Astrocyte (in vitro differentiated cells and primary cell): ENCODE results near the gene SFTPB. TPM values are rescaled to one million over a fixed set of nuclear protein-coding genes. Genes with fewer than 3 reads are reported as not detected.
"Not testable (repeated sequence)": the region's sequence is repeated elsewhere in the genome, so short reads cannot be mapped to it uniquely, and the experiment has no call there.

Source experiments
- DNase-seq: peaks from one replicate; pipeline ENCODE4 v3.0.0-alpha.2; 2010; ENCODE audit warnings: low read depth
- FAIRE-seq: peaks from 2 replicates; lab custom pipeline; 2011; peaks lifted over from hg19 to GRCh38; lab: Jason Lieb, UNC
- H2AFZ ChIP-seq: 2 replicates; pipeline ENCODE4 v1.6.0; 2012; ENCODE audit warnings: low read depth, low read length, inconsistent platforms
- H3K27ac ChIP-seq: 2 replicates; pipeline ENCODE4 v1.5.1; 2011; ENCODE audit warnings: low read depth, low read length, inconsistent platforms
- H3K27me3 ChIP-seq: 2 replicates; pipeline ENCODE4 v1.6.0; 2011; ENCODE audit warnings: low read length, inconsistent platforms; ENCODE audit not compliant: insufficient read depth
- H3K36me3 ChIP-seq: 2 replicates; pipeline ENCODE4 v1.5.1; 2011; ENCODE audit warnings: low read length, inconsistent platforms; ENCODE audit not compliant: insufficient read depth
- H3K4me1 ChIP-seq: 2 replicates; pipeline ENCODE4 v1.5.1; 2011; ENCODE audit warnings: low read length, inconsistent platforms; ENCODE audit not compliant: insufficient read depth
- H3K4me2 ChIP-seq: 2 replicates; pipeline ENCODE4 v1.6.0; 2012; ENCODE audit warnings: low read length, inconsistent platforms
- H3K4me3 ChIP-seq: 2 replicates; pipeline ENCODE4 v1.5.1; 2011; ENCODE audit warnings: low read depth, mild to moderate bottlenecking, low read length, inconsistent platforms; ENCODE audit not compliant: insufficient read depth
- H3K79me2 ChIP-seq: 2 replicates; pipeline ENCODE4 v1.6.0; 2012; ENCODE audit warnings: mild to moderate bottlenecking, low read length, inconsistent platforms; ENCODE audit not compliant: insufficient read depth
- H3K9ac ChIP-seq: 2 replicates; pipeline ENCODE4 v1.6.0; 2012; ENCODE audit warnings: mild to moderate bottlenecking, low read length, inconsistent platforms
- H3K9me3 ChIP-seq: 2 replicates; pipeline ENCODE4 v1.5.1; 2012; ENCODE audit warnings: low read depth, mild to moderate bottlenecking, low read length, inconsistent platforms; ENCODE audit not compliant: insufficient read depth
- H4K20me1 ChIP-seq: 2 replicates; pipeline ENCODE4 v1.6.0; 2012; ENCODE audit warnings: low read length, inconsistent platforms; ENCODE audit not compliant: insufficient read depth
- H3K27ac Mint-ChIP-seq: one replicate; pipeline ENCODE4 v1.8.0; 2021; ENCODE audit warnings: mild to moderate bottlenecking, mixed read lengths; ENCODE audit not compliant: unreplicated experiment
- H3K27me3 Mint-ChIP-seq: one replicate; pipeline ENCODE4 v1.8.0; 2021; ENCODE audit warnings: low read depth, mixed read lengths; ENCODE audit not compliant: unreplicated experiment
- H3K36me3 Mint-ChIP-seq: one replicate; pipeline ENCODE4 v1.8.0; 2021; ENCODE audit warnings: low read depth, mixed read lengths; ENCODE audit not compliant: unreplicated experiment
- H3K4me1 Mint-ChIP-seq: one replicate; pipeline ENCODE4 v1.8.0; 2021; ENCODE audit warnings: low read depth, mixed read lengths; ENCODE audit not compliant: unreplicated experiment
- H3K4me3 Mint-ChIP-seq: one replicate; pipeline ENCODE4 v1.8.0; 2021; ENCODE audit warnings: mild to moderate bottlenecking, moderate library complexity, mixed read lengths; ENCODE audit not compliant: unreplicated experiment
- H3K9me3 Mint-ChIP-seq: one replicate; pipeline ENCODE4 v1.8.0; 2021; ENCODE audit warnings: mild to moderate bottlenecking, mixed read lengths; ENCODE audit not compliant: unreplicated experiment
- CTCF ChIP-seq: IDR thresholded peaks from 2 replicates; pipeline ENCODE4 v1.5.1; 2011; ENCODE audit warnings: low read depth, mild to moderate bottlenecking, inconsistent platforms, low read length, moderate library complexity; ENCODE audit not compliant: insufficient read depth
- EZH2 ChIP-seq: IDR thresholded peaks from 2 replicates; pipeline ENCODE4 v1.6.1; 2012; ENCODE audit warnings: mild to moderate bottlenecking, low read length, inconsistent platforms; ENCODE audit not compliant: insufficient read depth
- total RNA-seq: library from RNA; stranded (reverse); gene quantifications from 2 replicates; pipeline ENCODE4 v1.2.1, GENCODE V29; 2021

SFTPB gene
- total RNA-seq, 1 donor from 2014 or later: not detected

- Histone ChIP-seq H3K79me2 (no peaks in the 10 kb centered on the region), H3K27me3 (peaks cover 5% of the 10 kb centered on the region), H3K4me1 (peaks cover 3% of the 10 kb centered on the region), H3K27ac (no peak overlapping the region), H3K4me2 (no peak overlapping the region), H3K9me3 (no peaks in the 10 kb centered on the region), H3K36me3 (no peaks in the 10 kb centered on the region), H2AFZ (no peak overlapping the region), H3K9ac (no peak overlapping the region), H3K4me3 (no peak overlapping the region), H4K20me1 (no peaks in the 10 kb centered on the region)
- H3K36me3 Mint-ChIP-seq: no peaks in the 10 kb centered on the region
- no peaks in the 10 kb centered on the region for H3K4me1 Mint-ChIP-seq
- H3K9me3 Mint-ChIP-seq: peaks cover 4% of the 10 kb centered on the region
- H3K27ac Mint-ChIP-seq: no peak overlapping the region
- FAIRE-seq (no peak), DNase-seq (no peak)
- no peak overlapping the region for H3K4me3 Mint-ChIP-seq
- TF ChIP-seq CTCF: no peak
- TF ChIP-seq EZH2: no peak
- H3K27me3 Mint-ChIP-seq: peaks cover 26% of the 10 kb centered on the region
Measured at GRCh38 chr2:85674417-85674816, 6.4 kb upstream of the SFTPB start.

GRCh38 chr2:85673716-85674375 is 5.8 kb upstream of the SFTPB start:
- no peaks in the 10 kb centered on the region for H3K36me3 ChIP-seq
- no peaks in the 10 kb centered on the region for H3K4me1 Mint-ChIP-seq
- DNase-seq: no peak
- H3K27ac Mint-ChIP-seq: no peak overlapping the region
- no peak overlapping the region for H3K4me3 Mint-ChIP-seq
- peaks cover 5% of the 10 kb centered on the region for H3K27me3 ChIP-seq
- no peaks in the 10 kb centered on the region for H3K79me2 ChIP-seq
- TF ChIP-seq CTCF: no peak
- no peak for TF ChIP-seq EZH2
- H2AFZ ChIP-seq: no peak overlapping the region
- H3K9me3 Mint-ChIP-seq: peaks cover 4% of the 10 kb centered on the region
- H3K4me3 ChIP-seq: no peak overlapping the region
- H3K36me3 Mint-ChIP-seq: no peaks in the 10 kb centered on the region
- FAIRE-seq: no peak
- no peak overlapping the region for H3K9ac ChIP-seq
- no peaks in the 10 kb centered on the region for H4K20me1 ChIP-seq
- no peak overlapping the region for H3K27ac ChIP-seq
- H3K4me1 ChIP-seq: peaks cover under 1% of the 10 kb centered on the region
- peaks cover 28% of the 10 kb centered on the region for H3K27me3 Mint-ChIP-seq
- no peaks in the 10 kb centered on the region for H3K9me3 ChIP-seq
- H3K4me2 ChIP-seq: no peak overlapping the region

GRCh38 chr2:85672456-85672855 is 4.5 kb upstream of the SFTPB start:
- Histone ChIP-seq H3K9ac (no peak overlapping the region), H3K4me3 (no peak overlapping the region), H3K27me3 (peaks cover 5% of the 10 kb centered on the region), H3K4me2 (no peak overlapping the region), H3K27ac (no peak overlapping the region), H3K79me2 (no peaks in the 10 kb centered on the region), H3K36me3 (no peaks in the 10 kb centered on the region), H4K20me1 (no peaks in the 10 kb centered on the region), H3K4me1 (peaks cover 3% of the 10 kb centered on the region), H2AFZ (no peak overlapping the region), H3K9me3 (no peaks in the 10 kb centered on the region)
- no peaks in the 10 kb centered on the region for H3K36me3 Mint-ChIP-seq
- H3K9me3 Mint-ChIP-seq: peaks cover 4% of the 10 kb centered on the region
- H3K27me3 Mint-ChIP-seq: peaks cover 29% of the 10 kb centered on the region
- H3K4me3 Mint-ChIP-seq: no peak overlapping the region
- H3K27ac Mint-ChIP-seq: peak overlapping the region; percentile 13
- no peaks in the 10 kb centered on the region for H3K4me1 Mint-ChIP-seq
- TF ChIP-seq EZH2: no peak
- TF ChIP-seq CTCF: no peak
- DNase-seq (no peak), FAIRE-seq (no peak)

GRCh38 chr2:85670416-85670815 is 2.4 kb upstream of the SFTPB start:
- not testable (repeated sequence) for H4K20me1 ChIP-seq, H3K79me2 ChIP-seq, H3K4me1 Mint-ChIP-seq, H3K27ac Mint-ChIP-seq, H3K4me3 ChIP-seq, H3K36me3 ChIP-seq, H3K27ac ChIP-seq, H3K9ac ChIP-seq, H2AFZ ChIP-seq, DNase-seq, H3K36me3 Mint-ChIP-seq, H3K4me1 ChIP-seq, H3K4me3 Mint-ChIP-seq, H3K27me3 ChIP-seq, H3K4me2 ChIP-seq, FAIRE-seq, H3K9me3 ChIP-seq, H3K9me3 Mint-ChIP-seq
- peaks cover 36% of the 10 kb centered on the region for H3K27me3 Mint-ChIP-seq
